NCI-H187 treated with DMSO at 0.1 percent for 48 hours (cell line): ENCODE data around the gene NUP160.
"Not testable (repeated sequence)": the region's sequence is repeated elsewhere in the genome, so short reads cannot be mapped to it uniquely, and the experiment has no call there.

Experiments used
- DNase-seq: peaks from one replicate; lab custom pipeline; 2025; lab: John Stamatoyannopoulos, UW

The NUP160 gene

DNA sequence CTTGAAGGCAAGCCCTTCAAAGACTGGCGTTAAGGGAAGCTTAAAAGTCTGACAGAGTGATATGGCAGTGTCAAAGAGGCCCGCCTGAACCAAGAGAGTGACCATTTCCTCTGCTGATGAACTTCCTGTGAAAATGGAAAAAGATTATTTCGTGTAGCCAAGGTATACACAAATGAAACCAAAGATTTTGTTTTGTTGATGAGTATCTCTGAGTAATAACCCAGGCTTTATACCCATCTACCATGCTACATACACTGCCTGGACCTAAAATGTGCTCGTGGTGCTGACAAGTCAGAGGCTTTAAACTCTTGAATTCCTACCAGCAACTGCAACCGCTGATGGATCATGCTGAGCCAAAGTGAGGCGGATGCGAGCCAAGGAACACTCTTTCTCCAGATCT is 60.0 kb downstream of the NUP160 start:
- no peak for DNase-seq

DNA sequence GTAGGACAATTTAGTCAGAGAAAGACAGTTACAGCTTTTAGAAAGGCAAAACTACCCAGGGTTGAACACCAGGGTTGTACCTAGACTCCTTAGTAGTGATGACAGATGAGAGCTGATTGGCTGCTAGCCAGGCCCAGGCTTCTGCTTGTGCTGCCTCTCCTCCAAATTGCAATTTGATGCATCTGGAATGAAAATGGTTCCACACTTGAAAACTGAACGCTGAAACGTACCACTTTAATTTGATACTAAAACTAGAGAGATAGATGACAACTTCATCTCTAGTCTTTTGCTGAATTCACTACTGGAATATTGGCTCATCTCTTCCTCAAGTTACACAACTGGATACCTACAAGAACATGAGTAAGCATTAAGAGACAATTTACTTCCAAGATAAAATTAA is 61.8 kb downstream of the NUP160 start:
- no peak for DNase-seq

DNA sequence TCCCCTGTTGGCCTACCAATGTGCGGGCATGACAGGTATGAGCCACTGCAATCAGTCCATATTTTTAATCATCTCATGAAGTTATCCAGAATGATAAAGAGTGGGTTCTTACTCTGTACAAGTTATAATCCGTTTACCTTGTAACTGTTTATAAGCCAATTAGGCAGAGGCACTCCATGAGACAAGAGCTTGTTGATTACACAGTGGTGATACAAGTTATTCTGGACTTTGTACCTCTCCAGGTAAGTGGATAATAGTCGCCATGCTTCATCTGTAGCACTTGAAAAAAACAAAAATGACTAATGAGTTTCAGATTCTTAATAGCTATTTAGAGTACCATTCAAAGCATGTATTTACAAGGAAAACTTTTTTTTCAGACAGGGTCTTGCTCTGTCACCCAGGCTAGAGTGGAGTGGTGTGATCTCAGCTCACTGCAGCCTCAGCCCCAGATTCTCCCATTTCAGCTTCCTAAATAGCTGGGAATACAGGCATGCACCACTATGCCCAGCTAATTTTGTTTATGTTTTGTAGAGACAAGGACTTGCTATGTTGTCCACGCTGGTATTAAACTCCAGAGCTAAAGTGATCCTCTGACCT is 63.3 kb downstream of the NUP160 start:
- no peak for DNase-seq

DNA sequence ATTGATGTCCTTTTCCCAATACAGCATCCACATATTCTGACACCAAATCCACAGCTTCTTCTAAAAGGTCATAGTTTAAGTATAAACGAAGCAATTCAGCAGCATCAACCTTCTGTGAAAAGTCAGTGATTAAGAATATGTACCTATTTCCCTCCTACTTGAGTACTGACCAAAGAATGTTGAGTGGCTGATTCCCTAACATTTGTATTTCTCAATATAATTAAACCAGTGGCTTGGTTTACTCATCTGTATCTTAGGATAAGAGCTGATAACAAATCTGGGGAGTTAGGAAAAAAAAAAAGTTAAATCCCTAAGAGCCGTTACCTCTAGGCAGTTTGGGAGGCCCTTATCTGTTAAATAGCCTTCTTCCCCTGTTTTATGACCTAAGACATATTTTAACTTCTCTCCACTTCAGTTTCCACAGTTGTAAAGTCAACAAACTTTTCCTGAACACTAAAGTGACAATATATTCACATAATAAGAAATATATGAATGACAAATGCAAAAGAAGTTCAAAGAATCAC is 65.0 kb downstream of the NUP160 start:
- DNase-seq: no peak

DNA sequence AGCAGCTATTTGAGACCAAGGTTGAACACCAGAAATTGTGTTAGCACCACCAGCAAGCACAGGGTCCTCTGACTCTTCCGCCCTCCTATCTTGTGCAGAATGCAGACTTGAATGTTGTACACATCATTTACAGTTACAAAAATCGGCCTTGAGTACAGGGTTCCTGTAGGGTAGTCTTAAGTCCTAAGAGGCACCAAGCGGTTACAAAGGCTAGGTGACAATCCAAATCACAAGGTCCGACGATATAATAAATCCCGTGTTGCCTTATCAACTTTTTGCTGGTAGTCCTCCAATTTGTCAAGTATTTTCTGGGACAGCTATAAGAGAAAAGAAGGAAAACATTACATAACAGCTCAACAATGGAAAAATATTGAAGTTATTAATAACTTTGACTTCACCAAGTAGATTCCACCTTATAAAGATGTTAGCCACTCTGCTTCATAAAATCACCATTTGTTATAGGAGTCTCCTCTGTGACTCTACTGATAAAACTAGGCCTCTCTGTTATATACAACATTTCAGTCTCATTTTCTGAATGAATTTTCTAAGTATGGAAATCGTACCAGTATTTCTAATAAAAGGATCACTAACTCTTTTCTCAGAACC is 69.2 kb downstream of the NUP160 start:
- DNase-seq: no peak

DNA sequence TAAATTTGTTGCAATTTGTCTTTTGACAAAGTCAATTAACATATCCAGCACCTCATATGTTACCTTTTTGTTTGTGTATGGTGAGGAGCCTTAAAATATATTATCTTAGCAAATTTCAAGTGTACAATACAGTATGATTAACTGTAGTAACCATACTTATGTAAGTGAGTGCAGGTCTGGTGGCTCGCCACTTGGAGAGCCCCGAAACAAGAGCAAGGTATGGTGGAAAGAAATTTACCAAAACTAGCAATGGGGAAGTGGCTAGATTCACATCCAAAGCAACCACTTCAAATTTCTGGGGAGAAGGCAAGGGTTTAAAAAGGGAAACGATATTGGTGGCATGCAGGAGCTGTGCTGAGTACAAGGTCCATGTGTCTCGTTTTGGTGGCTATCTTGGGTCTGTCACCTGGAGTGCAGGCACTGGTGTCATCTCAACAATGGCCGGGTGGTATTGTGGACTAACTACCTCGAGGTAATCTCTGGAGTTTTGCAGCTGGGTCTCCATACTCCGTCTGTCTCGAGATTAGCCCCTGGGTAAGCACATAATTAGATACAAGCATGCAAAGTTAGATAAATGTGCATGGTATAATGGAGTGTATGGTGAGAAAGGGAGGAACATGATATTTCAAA is 72.8 kb downstream of the NUP160 start:
- DNase-seq: no peak

DNA sequence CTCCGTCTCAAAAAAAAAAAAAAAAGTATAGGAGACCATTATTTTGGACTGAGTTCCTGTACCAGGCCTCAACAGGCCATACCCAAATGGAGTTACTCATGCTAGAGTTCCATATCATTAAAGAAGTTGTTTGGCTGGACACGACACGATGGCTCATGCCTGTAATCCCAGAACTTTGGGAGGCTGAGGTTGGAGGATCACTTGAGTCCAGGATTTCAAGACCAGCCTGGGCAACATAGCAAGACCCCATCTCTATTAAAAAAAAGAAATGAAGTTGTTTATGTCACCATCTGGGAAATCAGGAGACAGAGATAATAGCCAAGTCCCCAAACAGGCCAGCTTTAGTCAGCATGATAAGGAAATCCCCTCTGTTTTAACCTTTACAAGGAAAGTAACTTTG is 74.3 kb downstream of the NUP160 start:
- no peak for DNase-seq

DNA sequence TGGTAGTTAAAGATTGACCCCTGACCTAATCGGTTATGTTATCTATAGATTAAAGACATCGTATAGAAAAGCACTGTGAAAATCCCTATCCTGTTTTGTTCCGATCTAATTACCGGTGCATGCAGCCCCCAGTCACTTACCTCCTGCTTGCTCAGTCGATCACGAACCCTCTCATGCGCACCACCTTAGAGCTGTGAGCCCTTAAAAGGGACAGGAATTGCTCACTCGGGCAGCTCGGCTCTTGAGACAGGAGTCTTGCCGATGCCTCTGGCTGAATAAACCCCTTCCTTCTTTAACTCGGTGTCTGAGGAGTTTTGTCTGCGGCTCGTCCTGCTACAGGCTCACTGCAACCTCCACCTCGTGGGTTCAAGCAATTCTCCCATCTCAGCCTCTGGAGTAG is 78.6 kb downstream of the NUP160 start:
- DNase-seq: not testable (repeated sequence)

DNA sequence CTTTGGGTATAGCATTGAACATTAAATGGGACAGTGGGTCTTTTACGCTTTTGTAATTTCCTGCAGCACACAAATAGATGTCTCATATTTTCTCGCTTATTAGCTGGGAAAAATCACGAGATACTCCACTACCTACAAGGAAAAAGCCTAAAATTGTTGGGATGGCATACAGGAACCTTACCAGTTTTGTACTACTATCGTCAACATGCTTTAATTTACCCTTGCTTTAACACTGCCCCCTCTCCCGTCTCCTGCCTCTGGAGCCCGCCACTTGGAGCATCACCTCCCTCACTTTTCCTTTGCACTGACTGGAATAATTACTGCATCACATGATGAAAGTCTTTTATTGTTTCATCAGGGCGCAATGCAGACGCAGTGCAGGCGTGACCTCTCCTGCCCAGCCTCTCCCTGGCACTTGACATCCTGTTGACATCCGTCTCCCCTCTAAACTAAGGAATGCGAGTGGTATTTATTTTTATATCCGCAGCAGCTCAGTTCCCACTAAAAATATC is 80.0 kb downstream of the NUP160 start:
- peak; percentile 85 for DNase-seq

DNA sequence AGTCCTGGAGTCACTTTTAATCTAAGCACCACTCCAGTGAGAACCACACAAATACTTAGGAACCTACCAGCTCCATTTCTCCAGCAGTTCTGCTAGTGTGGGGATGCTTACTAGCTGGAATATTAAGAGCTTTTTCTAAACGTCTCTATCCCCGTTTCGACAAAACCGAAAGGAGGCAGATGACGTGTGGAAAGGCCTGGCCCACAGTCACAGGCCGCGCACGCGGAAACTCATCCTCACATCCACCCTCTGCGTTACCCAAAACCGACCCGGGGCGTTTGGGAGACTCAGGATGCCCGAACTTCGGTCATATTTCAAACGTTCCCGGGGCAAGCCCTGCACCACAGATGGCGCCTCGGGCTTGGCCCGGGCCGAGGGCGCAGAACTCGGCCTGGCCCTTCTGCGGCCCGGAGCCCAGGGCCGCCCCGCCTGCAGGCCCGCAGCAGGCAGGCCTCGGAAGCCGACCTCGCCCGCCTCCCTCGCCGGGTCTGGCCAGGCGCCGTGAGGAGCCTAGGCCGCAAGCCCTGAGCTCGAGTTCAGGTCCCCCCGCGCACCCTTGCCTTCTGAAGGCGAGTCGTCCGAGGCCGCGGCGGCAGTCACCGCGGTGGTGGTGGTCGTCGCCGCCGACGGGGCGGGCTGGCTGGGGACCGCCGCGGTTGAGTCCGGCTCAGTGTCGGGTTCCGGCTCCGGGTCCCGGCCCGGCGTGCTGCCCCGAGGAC is 81.5 kb downstream of the NUP160 start:
- no peak for DNase-seq

DNA sequence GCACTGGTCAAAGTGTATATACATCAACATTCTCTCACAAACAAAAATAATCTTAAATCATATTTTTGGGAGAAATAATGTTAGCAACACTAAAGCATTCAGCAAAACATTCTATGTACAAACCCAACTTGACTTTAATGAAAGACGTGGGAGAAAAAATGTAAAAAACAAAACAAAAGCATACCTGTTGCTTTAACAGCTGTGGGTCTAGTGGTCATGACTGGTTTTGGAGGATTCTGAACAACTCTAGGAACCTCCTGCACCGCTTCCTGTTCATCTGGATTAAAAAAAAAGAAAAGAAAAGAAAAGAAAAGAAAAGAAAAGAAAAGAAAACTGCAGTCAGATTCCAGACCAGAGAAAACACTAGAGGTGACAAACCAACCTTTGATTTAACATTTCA is 83.1 kb downstream of the NUP160 start:
- DNase-seq: no peak

DNA sequence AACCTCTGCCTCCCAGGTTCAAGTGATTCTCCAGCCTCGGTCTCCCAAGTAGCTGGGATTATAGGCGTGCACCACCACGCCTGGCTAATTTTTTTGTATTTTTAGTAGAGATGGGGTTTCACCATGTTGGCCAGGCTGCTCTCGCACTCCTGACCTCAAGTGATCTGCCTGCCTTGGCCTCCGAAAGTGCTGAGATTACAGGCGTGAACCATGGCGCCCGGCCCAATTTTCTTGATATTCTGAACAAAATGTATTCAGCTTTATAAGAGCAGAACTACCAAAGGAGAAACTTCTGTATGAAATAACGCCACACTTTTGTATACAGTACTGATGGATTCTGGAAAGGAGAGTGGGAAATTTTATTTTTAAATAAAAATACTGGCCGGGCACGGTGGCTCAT is 88.9 kb downstream of the NUP160 start:
- not testable (repeated sequence) for DNase-seq

DNA sequence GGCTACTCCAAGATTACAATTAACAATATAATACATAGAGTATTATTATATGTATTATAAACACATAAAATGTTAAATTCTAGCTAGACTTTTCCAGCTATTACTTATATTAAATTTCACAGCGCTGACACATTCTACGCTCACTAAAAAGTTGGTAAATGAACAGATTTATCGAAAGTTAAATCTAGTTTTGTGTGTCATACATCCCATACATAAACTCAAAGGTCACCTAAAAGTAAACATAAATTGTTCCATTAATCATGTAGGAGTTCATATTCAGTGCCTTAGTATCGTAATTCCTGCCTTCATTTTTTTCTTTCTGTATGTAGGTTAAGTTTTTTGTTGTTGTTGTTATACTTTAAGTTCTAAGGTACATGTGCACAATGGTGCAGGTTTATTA is 91.9 kb downstream of the NUP160 start:
- no peak for DNase-seq

DNA sequence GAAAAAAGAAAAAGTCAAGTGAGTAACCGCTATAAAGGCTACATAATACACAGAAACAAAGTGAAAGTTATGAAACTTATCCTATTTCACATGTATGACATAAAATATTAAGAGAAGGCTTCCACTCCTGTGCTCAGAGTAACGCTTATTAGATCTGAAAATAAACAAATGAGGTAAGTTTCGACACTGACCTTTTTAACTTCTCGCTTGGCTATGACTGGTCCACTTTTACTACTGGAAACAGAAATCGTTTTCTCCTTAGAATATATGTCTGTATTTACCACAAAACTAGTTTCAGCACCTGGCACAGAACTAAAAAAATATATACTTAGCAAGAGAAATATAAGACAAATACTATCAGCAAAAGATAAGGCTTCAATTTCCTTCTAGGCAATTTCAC is 97.4 kb downstream of the NUP160 start:
- no peak for DNase-seq

DNA sequence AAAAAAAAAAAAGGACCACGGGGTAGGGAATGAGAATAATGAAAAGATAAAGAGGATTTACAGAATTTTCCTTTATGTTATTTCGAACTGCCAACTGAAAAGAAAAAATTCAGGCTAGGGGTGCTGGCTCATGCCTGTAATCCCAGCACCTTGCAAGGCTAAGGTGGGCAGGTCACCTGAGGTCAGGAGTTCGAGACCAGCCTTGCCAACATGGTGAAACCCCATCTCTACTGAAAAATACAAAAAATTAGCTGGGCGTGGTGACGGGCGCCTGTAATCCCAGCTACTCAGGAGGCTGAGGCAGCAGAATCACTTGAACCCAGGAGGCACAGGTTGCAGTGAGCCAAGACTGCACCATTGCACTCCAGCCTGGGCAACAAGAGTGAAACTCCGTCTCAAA is 105.7 kb downstream of the NUP160 start:
- not testable (repeated sequence) for DNase-seq

DNA sequence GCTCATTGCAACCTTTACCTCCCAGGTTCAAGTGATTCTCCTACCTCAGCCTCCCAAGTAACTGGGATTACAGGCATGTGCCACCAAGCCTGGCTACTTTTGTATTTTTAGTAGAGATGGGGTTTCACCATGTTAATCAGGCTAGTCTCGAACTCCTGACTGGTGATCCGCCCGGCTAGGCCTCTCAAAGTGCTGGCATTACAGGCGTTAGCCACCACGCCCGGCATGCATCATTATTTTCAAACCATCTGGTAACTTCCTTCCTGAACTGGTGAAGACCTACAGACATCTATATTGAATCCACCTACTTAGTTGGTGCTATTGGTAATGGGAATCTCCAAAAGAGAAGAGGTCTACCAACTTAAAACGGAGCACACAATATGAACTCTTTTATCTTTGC is 110.3 kb downstream of the NUP160 start:
- DNase-seq: not testable (repeated sequence)

DNA sequence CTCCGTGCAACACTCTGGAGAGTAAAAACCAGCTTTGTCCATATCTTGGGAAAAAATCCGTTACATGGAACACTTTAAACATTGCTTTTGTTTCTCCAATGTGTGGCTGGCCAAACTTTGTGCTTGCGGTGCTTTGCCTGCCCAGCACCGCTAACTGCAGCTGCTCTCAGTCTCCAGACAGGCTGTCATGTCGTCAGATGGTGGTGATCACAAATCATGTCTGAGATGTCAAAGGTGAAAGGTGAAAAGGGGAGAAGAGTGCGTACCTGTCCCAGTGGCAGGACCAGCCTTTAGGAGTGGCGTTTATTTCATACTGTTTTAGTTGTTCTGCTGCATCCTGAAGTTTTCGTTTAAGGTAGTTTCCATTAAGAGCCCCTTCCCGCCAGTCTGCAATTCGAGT is 115.9 kb downstream of the NUP160 start:
- DNase-seq: no peak

DNA sequence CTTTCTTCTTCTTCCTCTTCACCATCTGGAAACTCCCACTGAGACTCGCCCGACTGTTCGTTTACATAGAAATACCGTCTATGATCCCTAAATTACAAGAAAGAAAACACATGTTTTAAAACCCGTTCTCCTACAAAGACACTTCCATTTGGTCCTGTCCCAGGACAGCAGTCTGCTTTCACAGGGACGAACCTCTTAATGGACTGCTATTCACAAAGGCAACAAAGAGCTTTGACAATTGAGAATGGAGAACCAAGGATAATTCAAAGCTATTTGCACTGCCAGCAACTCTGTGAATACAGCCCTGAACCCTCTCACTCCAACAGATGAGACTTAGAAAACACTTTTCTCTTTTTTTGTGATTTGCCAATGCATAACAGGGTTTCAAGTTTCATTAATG is 116.7 kb downstream of the NUP160 start:
- DNase-seq: no peak
